Measurements from ENCODE around the gene MPV17. TPM values are rescaled to one million over a fixed set of nuclear protein-coding genes. Genes with fewer than 3 reads are reported as not detected.

MPV17 gene
- total and polyA plus RNA-seq, 9 of the 15 experiments (the other 6 are each of a cell fraction or from before 2014, with no cell fraction given): 54.7 to 140 (median 70.2) TPM

DNA sequence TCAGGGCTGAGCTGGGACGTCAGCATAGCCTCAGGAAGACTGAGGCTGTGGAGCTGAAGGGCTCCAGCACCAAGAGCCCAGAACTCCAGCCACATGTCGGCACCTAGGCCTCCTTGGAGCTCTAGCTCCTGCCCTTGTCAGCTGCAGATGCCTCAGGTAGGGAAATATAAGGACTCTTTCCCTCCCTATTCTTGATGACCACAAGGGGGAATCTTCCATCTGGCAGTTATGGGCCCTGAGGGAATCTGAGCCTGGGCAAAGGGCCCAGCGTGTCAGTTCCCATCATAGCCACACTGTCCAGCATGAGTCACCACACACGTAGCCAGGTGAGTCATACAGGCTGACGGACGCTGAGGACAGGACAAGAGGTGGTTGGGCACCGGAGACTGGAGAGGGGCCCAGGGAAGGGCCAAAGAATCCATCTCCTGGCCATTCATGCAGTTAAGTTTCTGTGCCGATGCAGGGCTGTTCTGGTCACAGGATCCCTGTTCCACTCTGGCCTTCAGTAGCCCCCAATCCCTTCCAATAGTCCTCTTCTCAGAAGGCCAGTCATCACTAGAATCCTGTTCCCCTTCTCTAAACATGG is 1.8 kb downstream of the MPV17 start (continued):
- TF ChIP-seq, protein P1, sequence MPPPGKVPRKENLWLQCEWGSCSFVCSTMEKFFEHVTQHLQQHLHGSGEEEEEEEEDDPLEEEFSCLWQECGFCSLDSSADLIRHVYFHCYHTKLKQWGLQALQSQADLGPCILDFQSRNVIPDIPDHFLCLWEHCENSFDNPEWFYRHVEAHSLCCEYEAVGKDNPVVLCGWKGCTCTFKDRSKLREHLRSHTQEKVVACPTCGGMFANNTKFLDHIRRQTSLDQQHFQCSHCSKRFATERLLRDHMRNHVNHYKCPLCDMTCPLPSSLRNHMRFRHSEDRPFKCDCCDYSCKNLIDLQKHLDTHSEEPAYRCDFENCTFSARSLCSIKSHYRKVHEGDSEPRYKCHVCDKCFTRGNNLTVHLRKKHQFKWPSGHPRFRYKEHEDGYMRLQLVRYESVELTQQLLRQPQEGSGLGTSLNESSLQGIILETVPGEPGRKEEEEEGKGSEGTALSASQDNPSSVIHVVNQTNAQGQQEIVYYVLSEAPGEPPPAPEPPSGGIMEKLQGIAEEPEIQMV (tag; conservative IDR thresholded peaks at IDR 0.05; ENCODE audit: low read depth): peak; percentile 60; the same call in 1 of the 2 replicates
- TF ChIP-seq DACH1 (IDR thresholded peaks at IDR 0.05; ENCODE audit: partially characterized antibody) (no peak), ZNF589 (CRISPR knock-in tag; IDR thresholded peaks at IDR 0.05; ENCODE audit: low read depth) (no peak), ELF4 (CRISPR knock-in tag; IDR thresholded peaks at IDR 0.05) (no peak), MCM5 (IDR thresholded peaks at IDR 0.05; ENCODE audit: low read depth) (no peak), HDAC8 (tag; IDR thresholded peaks at IDR 0.05) (no peak), ZNF586 (CRISPR knock-in tag; conservative IDR thresholded peaks at IDR 0.05) (no peak), ZC3H4 (CRISPR knock-in tag; IDR thresholded peaks at IDR 0.05; ENCODE audit: borderline replicate concordance) (no peak), CSDE1 (IDR thresholded peaks at IDR 0.05) (no peak), BRD9 (IDR thresholded peaks at IDR 0.05; ENCODE audit: low read depth, partially characterized antibody) (no peak), MAFF (IDR thresholded peaks at IDR 0.05; ENCODE audit: low read length) (no peak)
- TF ChIP-seq, protein P2, sequence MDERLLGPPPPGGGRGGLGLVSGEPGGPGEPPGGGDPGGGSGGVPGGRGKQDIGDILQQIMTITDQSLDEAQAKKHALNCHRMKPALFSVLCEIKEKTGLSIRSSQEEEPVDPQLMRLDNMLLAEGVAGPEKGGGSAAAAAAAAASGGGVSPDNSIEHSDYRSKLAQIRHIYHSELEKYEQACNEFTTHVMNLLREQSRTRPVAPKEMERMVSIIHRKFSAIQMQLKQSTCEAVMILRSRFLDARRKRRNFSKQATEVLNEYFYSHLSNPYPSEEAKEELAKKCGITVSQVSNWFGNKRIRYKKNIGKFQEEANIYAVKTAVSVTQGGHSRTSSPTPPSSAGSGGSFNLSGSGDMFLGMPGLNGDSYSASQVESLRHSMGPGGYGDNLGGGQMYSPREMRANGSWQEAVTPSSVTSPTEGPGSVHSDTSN (CRISPR knock-in tag; IDR thresholded peaks at IDR 0.05; ENCODE audit: low read depth): 0 out of 2 replicates have a peak, but pooled peaks have one; percentile 4
- TF ChIP-seq, protein P2 (tag; conservative IDR thresholded peaks at IDR 0.05; ENCODE audit: low read depth): no peak
- TF ChIP-seq, protein P3, sequence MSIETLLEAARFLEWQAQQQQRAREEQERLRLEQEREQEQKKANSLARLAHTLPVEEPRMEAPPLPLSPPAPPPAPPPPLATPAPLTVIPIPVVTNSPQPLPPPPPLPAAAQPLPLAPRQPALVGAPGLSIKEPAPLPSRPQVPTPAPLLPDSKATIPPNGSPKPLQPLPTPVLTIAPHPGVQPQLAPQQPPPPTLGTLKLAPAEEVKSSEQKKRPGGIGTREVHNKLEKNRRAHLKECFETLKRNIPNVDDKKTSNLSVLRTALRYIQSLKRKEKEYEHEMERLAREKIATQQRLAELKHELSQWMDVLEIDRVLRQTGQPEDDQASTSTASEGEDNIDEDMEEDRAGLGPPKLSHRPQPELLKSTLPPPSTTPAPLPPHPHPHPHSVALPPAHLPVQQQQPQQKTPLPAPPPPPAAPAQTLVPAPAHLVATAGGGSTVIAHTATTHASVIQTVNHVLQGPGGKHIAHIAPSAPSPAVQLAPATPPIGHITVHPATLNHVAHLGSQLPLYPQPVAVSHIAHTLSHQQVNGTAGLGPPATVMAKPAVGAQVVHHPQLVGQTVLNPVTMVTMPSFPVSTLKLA (conservative IDR thresholded peaks at IDR 0.05): peak in 1 of 2 experiments; percentile 61; a peak in 1 of 4 replicates
- TF ChIP-seq, protein P4, sequence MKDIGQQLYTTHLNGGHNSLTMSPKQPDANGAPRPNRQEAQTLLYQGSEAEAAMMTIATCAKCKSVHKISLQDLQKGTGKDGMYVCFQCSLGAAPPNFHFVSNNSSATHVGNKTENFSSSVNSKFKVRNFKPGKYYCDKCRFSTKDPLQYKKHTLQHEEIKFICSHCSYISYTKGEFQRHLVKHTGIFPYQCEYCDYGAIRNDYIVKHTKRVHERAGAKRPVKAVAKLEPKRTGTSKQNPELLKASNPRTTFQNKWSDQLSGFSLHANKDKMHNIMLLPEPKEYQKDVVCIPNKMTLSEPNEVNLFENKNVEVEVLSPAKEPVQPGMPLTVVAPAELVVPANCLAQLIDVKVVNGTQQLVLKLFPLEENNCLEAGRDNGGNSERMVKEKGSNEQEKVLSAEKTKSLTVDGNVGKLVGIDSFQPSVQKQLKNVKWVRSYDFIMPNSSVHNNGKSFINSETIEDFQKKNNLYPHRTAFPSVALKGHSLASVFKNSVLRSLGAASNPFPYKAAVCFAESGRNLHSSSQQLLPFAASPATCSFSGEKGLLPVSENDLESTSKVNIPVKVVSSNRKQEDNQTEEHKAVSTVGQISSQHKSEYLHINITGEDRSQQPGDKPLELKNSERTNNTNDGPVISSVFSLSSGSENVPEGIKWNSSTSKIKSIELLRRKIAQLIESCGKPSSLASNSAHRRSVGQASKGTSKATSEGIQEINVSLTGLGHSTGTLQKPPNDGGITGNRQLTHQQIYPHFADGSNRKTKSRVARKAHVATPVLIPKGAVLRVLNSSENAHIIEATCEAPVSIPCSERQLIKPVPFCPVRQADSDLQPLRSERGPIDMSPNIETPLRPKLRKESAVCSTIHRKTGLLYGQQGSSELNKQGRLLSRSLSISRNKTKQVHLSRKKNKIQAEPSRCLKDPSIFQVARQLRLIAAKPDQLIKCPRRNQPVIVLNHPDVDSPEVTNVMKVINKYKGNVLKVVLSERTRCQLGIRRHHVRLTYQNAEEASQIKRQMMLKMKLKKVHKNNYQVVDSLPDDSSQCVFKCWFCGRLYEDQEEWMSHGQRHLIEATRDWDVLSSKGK (CRISPR knock-in tag; IDR thresholded peaks at IDR 0.05): no peak
- TF ChIP-seq, protein P5, sequence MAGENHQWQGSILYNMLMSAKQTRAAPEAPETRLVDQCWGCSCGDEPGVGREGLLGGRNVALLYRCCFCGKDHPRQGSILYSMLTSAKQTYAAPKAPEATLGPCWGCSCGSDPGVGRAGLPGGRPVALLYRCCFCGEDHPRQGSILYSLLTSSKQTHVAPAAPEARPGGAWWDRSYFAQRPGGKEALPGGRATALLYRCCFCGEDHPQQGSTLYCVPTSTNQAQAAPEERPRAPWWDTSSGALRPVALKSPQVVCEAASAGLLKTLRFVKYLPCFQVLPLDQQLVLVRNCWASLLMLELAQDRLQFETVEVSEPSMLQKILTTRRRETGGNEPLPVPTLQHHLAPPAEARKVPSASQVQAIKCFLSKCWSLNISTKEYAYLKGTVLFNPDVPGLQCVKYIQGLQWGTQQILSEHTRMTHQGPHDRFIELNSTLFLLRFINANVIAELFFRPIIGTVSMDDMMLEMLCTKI (IDR thresholded peaks at IDR 0.05; ENCODE audit: partially characterized antibody): no peak

All from K562 (cell line).